Measurements from ENCODE around the gene MTERF4. TPM values are rescaled to one million over a fixed set of nuclear protein-coding genes. Genes with fewer than 3 reads are reported as not detected.
A peak's percentile ranks its signal among the peaks of the same experiment; 100 is the strongest.

The MTERF4 gene
- total RNA-seq, 1 donor from 2014 or later, result 63.5 TPM

GRCh38 chr2:241112592-241112991 lies 10.5 kb upstream of the MTERF4 start:
- DNase-seq, result no peak
- peaks cover 5% of the 10 kb centered on the region for H3K9me3 Mint-ChIP-seq (ENCODE audit: unreplicated experiment)
- H3K36me3 Mint-ChIP-seq (ENCODE audit: unreplicated experiment), result no peaks in the 10 kb centered on the region
- no peak for TF ChIP-seq CTCF (IDR thresholded peaks at IDR 0.05; ENCODE audit: partially characterized antibody, unreplicated experiment)
- no peak overlapping the region for H3K27ac Mint-ChIP-seq (ENCODE audit: unreplicated experiment)
- peaks cover 9% of the 10 kb centered on the region for H3K27me3 Mint-ChIP-seq (ENCODE audit: unreplicated experiment)
- H3K4me1 Mint-ChIP-seq (ENCODE audit: low read depth, unreplicated experiment), result peaks cover 11% of the 10 kb centered on the region
- H3K4me3 Mint-ChIP-seq (ENCODE audit: unreplicated experiment), result no peak overlapping the region

GRCh38 chr2:241112046-241112445 lies 10.0 kb upstream of the MTERF4 start:
- Mint-ChIP-seq H3K36me3 (ENCODE audit: unreplicated experiment) (no peaks in the 10 kb centered on the region), H3K27me3 (ENCODE audit: unreplicated experiment) (peaks cover 9% of the 10 kb centered on the region), H3K4me1 (ENCODE audit: low read depth, unreplicated experiment) (peaks cover 11% of the 10 kb centered on the region), H3K27ac (ENCODE audit: unreplicated experiment) (no peak overlapping the region), H3K9me3 (ENCODE audit: unreplicated experiment) (peaks cover 5% of the 10 kb centered on the region), H3K4me3 (ENCODE audit: unreplicated experiment) (no peak overlapping the region)
- no peak for TF ChIP-seq CTCF (IDR thresholded peaks at IDR 0.05; ENCODE audit: partially characterized antibody, unreplicated experiment)
- DNase-seq, result no peak

- no peak for DNase-seq
- Mint-ChIP-seq H3K4me1 (ENCODE audit: low read depth, unreplicated experiment) (peaks cover 11% of the 10 kb centered on the region), H3K4me3 (ENCODE audit: unreplicated experiment) (no peak overlapping the region), H3K9me3 (ENCODE audit: unreplicated experiment) (peaks cover 4% of the 10 kb centered on the region), H3K36me3 (ENCODE audit: unreplicated experiment) (no peaks in the 10 kb centered on the region), H3K27me3 (ENCODE audit: unreplicated experiment) (peaks cover 5% of the 10 kb centered on the region), H3K27ac (ENCODE audit: unreplicated experiment) (no peak overlapping the region)
- no peak for TF ChIP-seq CTCF (IDR thresholded peaks at IDR 0.05; ENCODE audit: partially characterized antibody, unreplicated experiment)
These were observed 9.3 kb upstream of the MTERF4 start for GRCh38 chr2:241111440-241111805.

GRCh38 chr2:241110607-241111439 lies 8.7 kb upstream of the MTERF4 start:
- peaks cover 16% of the 10 kb centered on the region for H3K4me1 Mint-ChIP-seq (ENCODE audit: low read depth, unreplicated experiment)
- H3K27ac Mint-ChIP-seq (ENCODE audit: unreplicated experiment), result no peak overlapping the region
- no peak for DNase-seq
- no peaks in the 10 kb centered on the region for H3K36me3 Mint-ChIP-seq (ENCODE audit: unreplicated experiment)
- TF ChIP-seq CTCF (IDR thresholded peaks at IDR 0.05; ENCODE audit: partially characterized antibody, unreplicated experiment), result no peak
- no peak overlapping the region for H3K4me3 Mint-ChIP-seq (ENCODE audit: unreplicated experiment)
- peaks cover 5% of the 10 kb centered on the region for H3K27me3 Mint-ChIP-seq (ENCODE audit: unreplicated experiment)
- peaks cover 2% of the 10 kb centered on the region for H3K9me3 Mint-ChIP-seq (ENCODE audit: unreplicated experiment)

- peaks cover 2% of the 10 kb centered on the region for H3K9me3 Mint-ChIP-seq (ENCODE audit: unreplicated experiment)
- no peak overlapping the region for H3K4me3 Mint-ChIP-seq (ENCODE audit: unreplicated experiment)
- H3K27ac Mint-ChIP-seq (ENCODE audit: unreplicated experiment), result peak overlapping the region; percentile 9
- TF ChIP-seq CTCF (IDR thresholded peaks at IDR 0.05; ENCODE audit: partially characterized antibody, unreplicated experiment), result no peak
- no peaks in the 10 kb centered on the region for H3K36me3 Mint-ChIP-seq (ENCODE audit: unreplicated experiment)
- peaks cover 18% of the 10 kb centered on the region for H3K4me1 Mint-ChIP-seq (ENCODE audit: low read depth, unreplicated experiment)
- no peak for DNase-seq
- H3K27me3 Mint-ChIP-seq (ENCODE audit: unreplicated experiment), result peaks cover 5% of the 10 kb centered on the region
These were observed 8.1 kb upstream of the MTERF4 start for GRCh38 chr2:241110089-241110606.
